IMR-90 (cell line): ENCODE data around the gene CCDC142. TPM values are rescaled to one million over a fixed set of nuclear protein-coding genes. Genes with fewer than 3 reads are reported as not detected.

Source experiments
- ATAC-seq: fragments of 200-7000 bp; cut with Tn5 transposase; 2 replicates; pipeline ENCODE4 v1.9.1; 2020; ENCODE audit warnings: low read depth, mild to moderate bottlenecking, moderate library complexity
- BruUV-seq: library from RNA; stranded (reverse); fragments of 400-500 nt; replicated peaks from 2 replicates; lab custom pipeline; 2021; lab: Mats Ljungman, UMichigan
- CTCF ChIA-PET: fragments of 300-600 bp; formaldehyde crosslinking; extraction: SDS; loops from one replicate; lab custom pipeline; 2021; ENCODE audit warnings: antibody characterized with exemption; lab: Yijun Ruan, JAX
- POLR2A ChIA-PET: fragments of 300-600 bp; sonication (Branson Sonifier 250); formaldehyde crosslinking; loops from one replicate; lab custom pipeline; 2022; ENCODE audit warnings: antibody characterized with exemption; ENCODE audit not compliant: unreplicated experiment; lab: Charles Lee
- DNase-seq: peaks from one replicate; pipeline ENCODE4 v3.0.0; 2013
- H2AFZ ChIP-seq: replicated peaks from 2 replicates; pipeline ENCODE3; 2013; ENCODE audit warnings: low read length, mild to moderate bottlenecking; ENCODE audit not compliant: poor library complexity
- H2AK5ac ChIP-seq: 2 replicates; pipeline ENCODE4 v1.6.1; 2013; ENCODE audit warnings: low read depth, low read length, inconsistent platforms
- H2AK9ac ChIP-seq: replicated peaks from 2 replicates; pipeline ENCODE3; 2013; ENCODE audit warnings: mild to moderate bottlenecking, low read depth, low read length, moderate library complexity; ENCODE audit not compliant: poor library complexity
- H2BK120ac ChIP-seq: 2 replicates; pipeline ENCODE4 v1.6.1; 2013; ENCODE audit warnings: low read depth, low read length, inconsistent platforms
- H2BK15ac ChIP-seq: 3 replicates; pipeline ENCODE4 v1.6.1; 2013; ENCODE audit warnings: low read depth, low read length, inconsistent platforms
- H2BK20ac ChIP-seq: 2 replicates; pipeline ENCODE4 v1.6.1; 2013; ENCODE audit warnings: low read depth, mild to moderate bottlenecking, inconsistent platforms, low read length, moderate library complexity
- H2BK5ac ChIP-seq: 2 replicates; pipeline ENCODE4 v1.6.1; 2013; ENCODE audit warnings: mild to moderate bottlenecking, low read depth, low read length, inconsistent platforms; ENCODE audit not compliant: poor library complexity, severe bottlenecking
- H3K14ac ChIP-seq: replicated peaks from 2 replicates; pipeline ENCODE4 v1.6.1; 2013; ENCODE audit warnings: low read depth, low read length, inconsistent platforms
- H3K18ac ChIP-seq: 2 replicates; pipeline ENCODE4 v1.6.1; 2013; ENCODE audit warnings: low read depth, low read length, control low read depth
- H3K23ac ChIP-seq: 2 replicates; pipeline ENCODE4 v1.6.1; 2013; ENCODE audit warnings: low read depth, low read length, inconsistent platforms
- H3K27ac ChIP-seq: 2 replicates; pipeline ENCODE4 v1.5.1; 2013; ENCODE audit warnings: mild to moderate bottlenecking, control low read depth, low read length; ENCODE audit not compliant: insufficient read depth
- H3K27me3 ChIP-seq: 2 replicates; pipeline ENCODE4 v1.6.1; 2013; ENCODE audit warnings: low read length; ENCODE audit not compliant: control insufficient read depth, insufficient read depth
- H3K36me3 ChIP-seq: 2 replicates; pipeline ENCODE4 v1.6.1; 2013; ENCODE audit warnings: low read length, mixed read lengths; ENCODE audit not compliant: control insufficient read depth, insufficient read depth
- H3K4ac ChIP-seq: 2 replicates; pipeline ENCODE4 v1.6.1; 2013; ENCODE audit warnings: low read depth, low read length, inconsistent platforms
- H3K4me1 ChIP-seq: 2 replicates; pipeline ENCODE4 v1.6.1; 2013; ENCODE audit warnings: low read length, mixed read lengths; ENCODE audit not compliant: control insufficient read depth, insufficient read depth
- H3K4me2 ChIP-seq: 2 replicates; pipeline ENCODE4 v1.6.1; 2013; ENCODE audit warnings: low read depth, mild to moderate bottlenecking, control low read depth, low read length, moderate library complexity
- H3K4me3 ChIP-seq: 2 replicates; pipeline ENCODE4 v1.5.1; 2013; ENCODE audit warnings: low read depth, mild to moderate bottlenecking, control low read depth, low read length, moderate library complexity; ENCODE audit not compliant: insufficient read depth
- H3K56ac ChIP-seq: 2 replicates; pipeline ENCODE4 v1.6.1; 2013; ENCODE audit warnings: low read length, inconsistent platforms; ENCODE audit not compliant: insufficient read depth; ENCODE audit errors: extremely low read depth
- H3K79me1 ChIP-seq, 2 experiments: 2 replicates each; pipeline ENCODE4 v1.6.1; 2013; ENCODE audit warnings: low read length in 2 of 2, inconsistent platforms in 1 of 2, low read depth in 1 of 2
- H3K9ac ChIP-seq: 2 replicates; pipeline ENCODE4 v1.6.1; 2013; ENCODE audit warnings: low read depth, low read length, control low read depth
- H3K9me1 ChIP-seq: 2 replicates; pipeline ENCODE4 v1.6.1; 2013; ENCODE audit warnings: low read length, inconsistent platforms; ENCODE audit not compliant: insufficient read depth
- H3K9me3 ChIP-seq: 2 replicates; pipeline ENCODE4 v1.6.1; 2013; ENCODE audit warnings: low read length; ENCODE audit not compliant: control insufficient read depth, insufficient read depth
- H4K20me1 ChIP-seq: 2 replicates; pipeline ENCODE4 v1.6.1; 2013; ENCODE audit warnings: low read length, inconsistent platforms; ENCODE audit not compliant: insufficient read depth
- H4K5ac ChIP-seq: 2 replicates; pipeline ENCODE4 v1.6.1; 2013; ENCODE audit warnings: mild to moderate bottlenecking, low read depth, low read length, control low read depth
- H4K8ac ChIP-seq, 2 experiments: 2 replicates each; pipeline ENCODE4 v1.6.1; 2013; ENCODE audit warnings: low read depth in 2 of 2, low read length in 2 of 2, control low read depth in 1 of 2, inconsistent platforms in 1 of 2
- H4K91ac ChIP-seq: 2 replicates; pipeline ENCODE4 v1.6.1; 2013; ENCODE audit warnings: low read depth, low read length, inconsistent platforms; ENCODE audit not compliant: insufficient read depth
- BHLHE40 ChIP-seq: fragments of 150-350 bp; IDR thresholded peaks from 2 replicates; pipeline ENCODE4 v1.6.1; 2016; ENCODE audit warnings: mild to moderate bottlenecking, low read depth, low read length
- CEBPB ChIP-seq: IDR thresholded peaks from 2 replicates; pipeline ENCODE4 v1.6.1; 2012; ENCODE audit warnings: low read depth, low read length, improper control_type of control experiment
- CHD1 ChIP-seq: IDR thresholded peaks from 2 replicates; pipeline ENCODE4 v1.6.1; 2012; ENCODE audit warnings: low read depth, low read length, improper control_type of control experiment
- FOS ChIP-seq: fragments of 150-350 bp; IDR thresholded peaks from 2 replicates; pipeline ENCODE4 v1.6.1; 2016; ENCODE audit warnings: low read depth, low read length
- MAZ ChIP-seq: IDR thresholded peaks from 2 replicates; pipeline ENCODE4 v1.6.1; 2012; ENCODE audit warnings: low read depth, mild to moderate bottlenecking, low read length, improper control_type of control experiment, moderate library complexity, borderline replicate concordance
- MXI1 ChIP-seq: IDR thresholded peaks from 2 replicates; pipeline ENCODE4 v1.6.1; 2012; ENCODE audit warnings: low read depth, mild to moderate bottlenecking, low read length, moderate library complexity, borderline replicate concordance
- NFE2L2 ChIP-seq: fragments of 150-350 bp; IDR thresholded peaks from 2 replicates; pipeline ENCODE4 v1.6.1; 2016; ENCODE audit warnings: low read depth, mild to moderate bottlenecking, low read length
- POLR2A ChIP-seq: IDR thresholded peaks from 2 replicates; pipeline ENCODE4 v1.6.1; 2012; ENCODE audit warnings: mild to moderate bottlenecking, low read depth, low read length
- RAD21 ChIP-seq: IDR thresholded peaks from 2 replicates; pipeline ENCODE4 v1.6.1; 2012; ENCODE audit warnings: low read length, improper control_type of control experiment
- SMC3 ChIP-seq: fragments of 150-350 bp; IDR thresholded peaks from 2 replicates; pipeline ENCODE4 v1.6.1; 2016; ENCODE audit warnings: low read depth, mild to moderate bottlenecking, antibody characterized with exemption, low read length, moderate library complexity
- WGBS, 2 experiments: methylation state at CpG; one replicate each; pipeline versions ENCODE4 v1.1.5 to v1.1.7; 2013; ENCODE audit warnings: missing lambda C conversion rate in 2 of 2; ENCODE audit not compliant: insufficient read length in 1 of 2; ENCODE audit errors: extremely low coverage in 2 of 2; 5-methylcytosine and 5-hydroxymethylcytosine counted together
- dilution Hi-C: fragments of 300-500 bp; cut with HindIII; formaldehyde crosslinking; loops from one replicate; pipeline ENCODE4 v1.14.3; 2018; ENCODE audit warnings: low sequenced_read_pairs; ENCODE audit not compliant: unreplicated experiment
- in situ Hi-C: fragments of 300-500 bp; cut with MboI; formaldehyde crosslinking; loops from 3 replicates; pipeline ENCODE4 v1.14.3; 2019; ENCODE audit warnings: low sequenced_read_pairs, inconsistent platforms, mixed read lengths
- intact Hi-C: fragments of 100-400 bp; cut with micrococcal nuclease; formaldehyde crosslinking; loops from 2 replicates; pipeline ENCODE4 v1.10.0; 2022
- polyA plus RNA-seq, 3 experiments: library from polyadenylated mRNA; depleted of rRNA; stranded (reverse); fragments of >200 nt; gene quantifications; 2 replicates each; pipeline ENCODE4 v1.2.3, GENCODE V29; 2012; ENCODE audit warnings: low replicate concordance in 1 of 3
- total RNA-seq: library from RNA; depleted of rRNA; stranded (reverse); fragments of >200 nt; gene quantifications from 2 replicates; pipeline ENCODE4 v1.2.3, GENCODE V29; 2012
- TF ChIP-seq, protein P1 (sequence below): fragments of 150-350 bp; IDR thresholded peaks from 2 replicates; pipeline ENCODE4 v1.6.1; 2016; ENCODE audit warnings: low read depth, mild to moderate bottlenecking, low read length, moderate library complexity, borderline replicate concordance
- TF ChIP-seq, protein P2 (sequence below): conservative IDR thresholded peaks from 2 replicates; pipeline ENCODE4 v1.5.1; 2012; ENCODE audit warnings: mild to moderate bottlenecking, low read depth, low read length, improper control_type of control experiment

Gene CCDC142
- total and polyA plus RNA-seq, 2 of the 4 experiments (the other 2 are of a cell fraction): 8.4 to 14.0 TPM

DNA sequence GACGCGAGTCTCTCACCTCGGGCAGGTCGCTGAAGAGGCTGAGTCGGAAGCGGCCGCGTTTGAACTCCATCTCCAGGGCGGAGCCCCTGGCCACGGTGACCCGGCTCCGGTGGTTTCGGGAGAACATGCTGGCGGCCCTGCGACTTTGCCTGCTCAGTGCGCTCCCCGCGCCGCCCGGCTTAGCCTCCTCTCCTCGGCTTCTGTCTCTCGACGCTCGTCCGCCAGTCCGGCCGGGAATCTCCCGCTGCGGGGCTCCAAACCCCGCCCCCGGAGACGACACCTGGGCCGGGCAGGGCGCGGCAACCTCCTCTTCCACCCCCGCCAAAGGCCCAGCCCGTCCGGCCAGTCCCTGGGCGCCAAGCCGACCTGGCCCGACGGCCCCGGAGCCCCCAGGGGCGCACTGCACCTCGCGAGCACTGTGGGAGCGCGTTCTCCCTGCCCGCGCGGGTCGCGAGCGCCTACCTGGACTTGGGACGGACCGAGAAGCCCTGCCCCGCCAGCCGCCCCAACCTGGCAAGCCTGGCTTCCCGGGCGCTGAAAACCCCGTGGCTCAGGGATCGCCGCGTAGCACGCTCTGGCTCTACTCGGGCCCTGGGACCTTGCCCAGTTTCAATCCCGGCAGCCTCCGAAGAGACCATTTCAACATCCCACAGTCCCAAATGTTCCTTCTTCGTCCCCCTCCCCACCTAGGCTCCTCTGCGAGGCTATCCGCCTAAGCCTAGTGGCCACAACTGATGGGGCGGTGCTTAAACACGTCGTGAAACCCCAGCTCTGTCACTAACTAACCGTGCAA, 40.9 kb downstream of the CCDC142 start, which contains the start of gene RTKN (continued):
- no peak for TF ChIP-seq SMC3
- TF ChIP-seq CEBPB: no peak

DNA sequence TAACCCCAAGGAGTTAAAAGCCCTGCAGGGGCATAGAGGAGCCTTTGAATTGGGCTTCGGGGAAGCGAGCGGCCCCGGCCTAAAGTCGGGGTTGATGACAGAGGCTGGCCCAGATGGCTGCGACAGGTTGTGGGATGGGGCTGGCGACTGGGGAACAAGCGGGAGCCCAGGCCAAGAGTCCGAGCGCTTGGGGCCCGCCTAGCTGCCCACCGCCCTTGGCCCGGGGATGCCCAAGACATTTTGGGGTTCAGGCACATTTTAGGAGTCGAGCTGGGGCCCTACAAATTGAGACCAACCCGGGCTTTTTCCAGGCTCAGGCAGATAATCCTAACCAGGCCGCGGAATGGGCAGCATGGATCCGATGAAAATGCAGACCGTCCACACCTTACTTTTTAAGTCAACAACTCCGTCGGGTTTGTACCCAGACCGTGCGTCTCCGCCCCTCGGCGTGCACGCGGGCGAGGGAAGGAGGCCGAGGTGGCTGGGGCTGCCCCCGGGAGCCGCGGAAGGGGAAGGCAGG, 41.6 kb downstream of the CCDC142 start:
- peak overlapping the region; percentile 87 to 98; a peak in 2 of 4 replicates for H4K8ac ChIP-seq
- H3K79me1 ChIP-seq: peaks cover 18 to 36% of the 10 kb centered on the region in 2 experiments
- 0 out of 2 replicates have a peak, but pooled peaks cover 3% of the 10 kb centered on the region for H4K20me1 ChIP-seq
- no peak overlapping the region for H2BK20ac ChIP-seq
- H3K4ac ChIP-seq: no peak overlapping the region
- CTCF ChIA-PET: no interaction called here
- peak overlapping the region; percentile 81 for H2AK9ac ChIP-seq
- peaks cover 23% of the 10 kb centered on the region for H3K4me1 ChIP-seq
- H3K27ac ChIP-seq: no peak overlapping the region
- no peak overlapping the region for H2AK5ac ChIP-seq
- DNase-seq (no peak), ATAC-seq (no peak)
- H3K23ac ChIP-seq: no peak overlapping the region
- no TSS peak for BruUV-seq
- TF ChIP-seq POLR2A: no peak
- no peak for TF ChIP-seq MXI1
- TF ChIP-seq SMC3: no peak
- TF ChIP-seq MAZ: no peak
- no peak for TF ChIP-seq RAD21
- TF ChIP-seq CHD1: no peak
- TF ChIP-seq NFE2L2: no peak
- TF ChIP-seq FOS: no peak
- TF ChIP-seq CEBPB: no peak
- TF ChIP-seq, protein P1, sequence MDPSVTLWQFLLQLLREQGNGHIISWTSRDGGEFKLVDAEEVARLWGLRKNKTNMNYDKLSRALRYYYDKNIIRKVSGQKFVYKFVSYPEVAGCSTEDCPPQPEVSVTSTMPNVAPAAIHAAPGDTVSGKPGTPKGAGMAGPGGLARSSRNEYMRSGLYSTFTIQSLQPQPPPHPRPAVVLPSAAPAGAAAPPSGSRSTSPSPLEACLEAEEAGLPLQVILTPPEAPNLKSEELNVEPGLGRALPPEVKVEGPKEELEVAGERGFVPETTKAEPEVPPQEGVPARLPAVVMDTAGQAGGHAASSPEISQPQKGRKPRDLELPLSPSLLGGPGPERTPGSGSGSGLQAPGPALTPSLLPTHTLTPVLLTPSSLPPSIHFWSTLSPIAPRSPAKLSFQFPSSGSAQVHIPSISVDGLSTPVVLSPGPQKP: no peak
- TF ChIP-seq BHLHE40: no peak
- TF ChIP-seq, protein P2, sequence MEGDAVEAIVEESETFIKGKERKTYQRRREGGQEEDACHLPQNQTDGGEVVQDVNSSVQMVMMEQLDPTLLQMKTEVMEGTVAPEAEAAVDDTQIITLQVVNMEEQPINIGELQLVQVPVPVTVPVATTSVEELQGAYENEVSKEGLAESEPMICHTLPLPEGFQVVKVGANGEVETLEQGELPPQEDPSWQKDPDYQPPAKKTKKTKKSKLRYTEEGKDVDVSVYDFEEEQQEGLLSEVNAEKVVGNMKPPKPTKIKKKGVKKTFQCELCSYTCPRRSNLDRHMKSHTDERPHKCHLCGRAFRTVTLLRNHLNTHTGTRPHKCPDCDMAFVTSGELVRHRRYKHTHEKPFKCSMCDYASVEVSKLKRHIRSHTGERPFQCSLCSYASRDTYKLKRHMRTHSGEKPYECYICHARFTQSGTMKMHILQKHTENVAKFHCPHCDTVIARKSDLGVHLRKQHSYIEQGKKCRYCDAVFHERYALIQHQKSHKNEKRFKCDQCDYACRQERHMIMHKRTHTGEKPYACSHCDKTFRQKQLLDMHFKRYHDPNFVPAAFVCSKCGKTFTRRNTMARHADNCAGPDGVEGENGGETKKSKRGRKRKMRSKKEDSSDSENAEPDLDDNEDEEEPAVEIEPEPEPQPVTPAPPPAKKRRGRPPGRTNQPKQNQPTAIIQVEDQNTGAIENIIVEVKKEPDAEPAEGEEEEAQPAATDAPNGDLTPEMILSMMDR: no peak
- 61% methylated on average over 11 of the region's 33 CpGs; no CpG with 5 or more reads in 1 of the 2 experiments for whole genome bisulfite sequencing, 2 experiments
- 0 out of 2 replicates have a peak overlapping the region, but pooled peaks have one; percentile 73 for H4K91ac ChIP-seq
- H3K9ac ChIP-seq: no peak overlapping the region
- peaks cover 21% of the 10 kb centered on the region for H3K9me1 ChIP-seq
- no peak overlapping the region for H2BK120ac ChIP-seq
- in situ Hi-C loops: no loop called here
- no peak overlapping the region for H3K18ac ChIP-seq
- peak overlapping the region; percentile 86 for H4K5ac ChIP-seq
- H2BK15ac ChIP-seq: no peak overlapping the region
- H3K4me2 ChIP-seq: no peak overlapping the region
- no peaks in the 10 kb centered on the region for H3K36me3 ChIP-seq
- H3K9me3 ChIP-seq: no peaks in the 10 kb centered on the region
- peak overlapping the region; percentile 66; the same call in 1 of the 2 replicates for H3K14ac ChIP-seq
- peaks cover 5% of the 10 kb centered on the region; the same call in 1 of the 2 replicates for H3K27me3 ChIP-seq
- H2BK5ac ChIP-seq: no peak overlapping the region
- intact Hi-C loops: no loop called here
- no peak overlapping the region for H3K4me3 ChIP-seq
- H3K56ac ChIP-seq: no peak overlapping the region
- POLR2A ChIA-PET: no interaction called here
- H2AFZ ChIP-seq: peak overlapping the region; percentile 94
- dilution Hi-C loops: no loop called here
